ENCODE data around the gene S1PR1. TPM values are rescaled to one million over a fixed set of nuclear protein-coding genes. Genes with fewer than 3 reads are reported as not detected.
"Not testable (repeated sequence)": the region's sequence is repeated elsewhere in the genome, so short reads cannot be mapped to it uniquely, and the experiment has no call there.

The S1PR1 gene
- total RNA-seq (10 to 100 TPM; 31.6 to 41.8 TPM), polyA plus RNA-seq (ENCODE audit: insufficient read length in 2 of 2) (10 to 100 TPM; 58.8 to 75.7 TPM)
- long read RNA-seq, donor 1, transcript S1PR1-201 (2 exons, 2,909 nt), result major isoform, 47 of 49 reads
- long read RNA-seq, donor 1, partial matches to known transcripts, result 0 of 49 reads
- long read RNA-seq, donor 1, other reads (novel, unspliced or antisense), result 0 of 49 reads
- long read RNA-seq, donor 2, transcript S1PR1-201 (2 exons, 2,909 nt), result major isoform, 27 of 30 reads
- long read RNA-seq, donor 2, partial matches to known transcripts, result 0 of 30 reads
- long read RNA-seq, donor 2, other reads (novel, unspliced or antisense), result 0 of 30 reads
- long read RNA-seq, donor 3, transcript S1PR1-201 (2 exons, 2,909 nt), result major isoform, 21 of 41 reads
- long read RNA-seq, donor 3, partial matches to known transcripts, result 20 of 41 reads
- long read RNA-seq, donor 3, other reads (novel, unspliced or antisense), result 0 of 41 reads
- long read RNA-seq, donor 4, transcript S1PR1-201 (2 exons, 2,909 nt), result major isoform, 72 of 92 reads
- long read RNA-seq, donor 4, transcript S1PR1-203 (2 exons, 825 nt), result minor isoform, 9 of 92 reads
- long read RNA-seq, donor 4, partial matches to known transcripts, result 6 of 92 reads
- long read RNA-seq, donor 4, other reads (novel, unspliced or antisense), result 0 of 92 reads

- DNase-seq (ENCODE audit: low read depth in 4 of 6, low spot score in 6 of 6), result peak in 5 of 6 donors; percentile 36 to 83 (median 56)
- Histone ChIP-seq H3K4me3 (ENCODE audit: low read depth, low read length) (peak within 1 kb of the TSS; percentile 69), H3K9me3 (ENCODE audit: control insufficient read depth, insufficient read depth, low read length) (no peaks in the 10 kb centered on the region), H3K27ac (ENCODE audit: low read depth, low read length) (peak within 1 kb of the TSS; percentile 91), H3K4me1 (ENCODE audit: control insufficient read depth, insufficient read depth, low read length) (peaks cover 40% of the 10 kb centered on the region), H3K36me3 (ENCODE audit: control insufficient read depth, insufficient read depth, low read length) (peaks cover 9% of the 10 kb centered on the region), H3K27me3 (ENCODE audit: control insufficient read depth, insufficient read depth, low read length) (peaks cover 28% of the 10 kb centered on the region)
- WGBS (ENCODE audit: insufficient coverage), result 0% methylated on average over 37 of the region's 46 CpGs
These were observed at the start of gene S1PR1 for GRCh38 chr1:101236516-101237228. Gene S1PR1 (plus strand): TSS chr1:101237019. CDS start chr1:101238985, 1,966 bp downstream.

DNA sequence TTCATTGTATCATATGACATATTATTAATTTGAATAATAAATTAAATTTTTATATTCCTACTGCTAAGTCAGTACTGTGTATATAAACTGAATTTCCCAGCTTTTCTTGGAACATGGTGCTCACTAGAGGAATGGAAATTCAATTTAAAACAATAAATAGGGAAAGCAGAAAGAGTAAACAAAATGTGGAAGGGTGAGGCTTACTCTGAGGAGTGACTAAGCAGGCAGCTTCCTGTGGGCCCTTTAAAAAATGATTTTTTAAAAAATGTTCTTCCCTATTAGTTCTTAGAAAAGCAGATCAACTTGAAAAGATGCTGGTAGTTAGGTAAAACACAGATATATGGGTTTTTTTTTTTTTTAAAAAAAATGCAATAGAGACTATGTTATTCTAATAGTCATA, 49.5 kb upstream of the S1PR1 start:
- DNase-seq (ENCODE audit: low read depth in 4 of 6, low spot score in 6 of 6), result no peak
- Histone ChIP-seq H3K4me3 (ENCODE audit: low read depth, low read length) (no peak overlapping the region), H3K27ac (ENCODE audit: low read depth, low read length) (no peak overlapping the region), H3K36me3 (ENCODE audit: control insufficient read depth, insufficient read depth, low read length) (no peaks in the 10 kb centered on the region), H3K9me3 (ENCODE audit: control insufficient read depth, insufficient read depth, low read length) (no peaks in the 10 kb centered on the region), H3K27me3 (ENCODE audit: control insufficient read depth, insufficient read depth, low read length) (no peaks in the 10 kb centered on the region), H3K4me1 (ENCODE audit: control insufficient read depth, insufficient read depth, low read length) (no peaks in the 10 kb centered on the region)

DNA sequence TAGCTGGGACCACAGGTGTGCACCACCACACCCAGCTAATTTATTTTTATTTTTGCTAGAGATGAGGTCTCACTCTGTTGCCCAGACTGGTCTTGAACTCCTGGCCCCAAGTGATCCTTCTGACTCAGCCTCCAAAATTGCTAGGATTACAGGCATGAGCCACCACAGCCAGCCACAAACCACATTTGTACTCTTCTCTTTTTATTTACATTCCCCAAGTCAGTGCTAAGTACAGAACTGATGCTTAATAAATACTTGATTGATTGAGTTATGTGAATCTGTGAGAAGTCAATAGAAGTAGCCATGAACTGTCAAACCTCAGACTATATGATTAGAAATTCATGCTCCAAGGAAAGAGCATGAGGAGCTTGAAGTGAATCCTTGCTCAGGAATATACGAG, 48.5 kb upstream of the S1PR1 start:
- no peak for DNase-seq (ENCODE audit: low read depth in 4 of 6, low spot score in 6 of 6)
- Histone ChIP-seq H3K4me1 (ENCODE audit: control insufficient read depth, insufficient read depth, low read length) (no peaks in the 10 kb centered on the region), H3K27me3 (ENCODE audit: control insufficient read depth, insufficient read depth, low read length) (no peaks in the 10 kb centered on the region), H3K4me3 (ENCODE audit: low read depth, low read length) (no peak overlapping the region), H3K36me3 (ENCODE audit: control insufficient read depth, insufficient read depth, low read length) (no peaks in the 10 kb centered on the region), H3K27ac (ENCODE audit: low read depth, low read length) (no peak overlapping the region), H3K9me3 (ENCODE audit: control insufficient read depth, insufficient read depth, low read length) (no peaks in the 10 kb centered on the region)
- no CpG with 5 or more reads among the region's 1 CpG for WGBS (ENCODE audit: insufficient coverage)

DNA sequence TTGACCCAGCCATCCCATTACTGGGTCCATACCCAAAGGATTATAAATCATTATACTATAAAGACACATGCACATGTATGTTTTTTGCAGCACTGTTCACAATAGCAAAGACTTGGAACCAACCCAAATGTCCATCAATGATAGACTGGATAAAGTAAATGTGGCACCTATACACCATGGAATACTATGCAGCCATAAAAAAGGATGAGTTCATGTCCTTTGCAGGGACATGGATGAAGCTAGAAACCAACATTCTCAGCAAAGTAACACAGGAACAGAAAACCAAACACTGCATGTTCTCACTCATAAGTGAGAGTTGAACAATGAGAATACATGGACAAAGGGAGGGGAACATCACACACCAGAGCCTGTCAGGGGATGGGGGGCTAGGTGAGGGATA, 47.9 kb upstream of the S1PR1 start:
- not testable (repeated sequence) for H3K9me3 ChIP-seq (ENCODE audit: control insufficient read depth, insufficient read depth, low read length)

DNA sequence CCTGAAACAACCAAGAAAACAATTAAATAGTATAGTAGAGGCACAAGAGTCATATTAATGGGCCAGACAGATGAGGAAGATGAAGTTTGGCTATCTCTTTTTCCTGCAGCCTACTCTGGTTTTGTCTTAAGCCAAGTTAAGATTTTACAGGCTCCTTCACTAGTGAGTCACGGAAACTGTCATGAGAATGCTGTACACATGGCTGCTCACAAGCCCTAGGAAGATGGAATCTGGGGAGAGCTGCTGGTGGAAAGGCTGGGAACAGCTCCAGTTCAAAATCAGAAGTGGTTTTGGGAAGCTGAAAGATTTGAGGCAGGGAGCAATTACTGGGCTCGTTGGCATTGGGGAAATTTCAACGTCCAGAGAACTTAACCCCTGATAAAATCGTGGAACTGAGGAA, 46.4 kb upstream of the S1PR1 start:
- WGBS (ENCODE audit: insufficient coverage), result 83% methylated on average over 1 of the region's 4 CpGs
- Histone ChIP-seq H3K36me3 (ENCODE audit: control insufficient read depth, insufficient read depth, low read length) (no peaks in the 10 kb centered on the region), H3K4me3 (ENCODE audit: low read depth, low read length) (no peak overlapping the region), H3K27ac (ENCODE audit: low read depth, low read length) (no peak overlapping the region), H3K4me1 (ENCODE audit: control insufficient read depth, insufficient read depth, low read length) (no peaks in the 10 kb centered on the region), H3K27me3 (ENCODE audit: control insufficient read depth, insufficient read depth, low read length) (no peaks in the 10 kb centered on the region), H3K9me3 (ENCODE audit: control insufficient read depth, insufficient read depth, low read length) (no peaks in the 10 kb centered on the region)
- DNase-seq (ENCODE audit: low read depth in 4 of 6, low spot score in 6 of 6), result no peak

More for the DNA sequence above, 47.9 kb upstream of the S1PR1 start:
- not testable (repeated sequence) for H3K27ac ChIP-seq (ENCODE audit: low read depth, low read length); H3K36me3 ChIP-seq (ENCODE audit: control insufficient read depth, insufficient read depth, low read length); H3K4me3 ChIP-seq (ENCODE audit: low read depth, low read length); H3K27me3 ChIP-seq (ENCODE audit: control insufficient read depth, insufficient read depth, low read length); DNase-seq (ENCODE audit: low read depth in 4 of 6, low spot score in 6 of 6); H3K4me1 ChIP-seq (ENCODE audit: control insufficient read depth, insufficient read depth, low read length)

DNA sequence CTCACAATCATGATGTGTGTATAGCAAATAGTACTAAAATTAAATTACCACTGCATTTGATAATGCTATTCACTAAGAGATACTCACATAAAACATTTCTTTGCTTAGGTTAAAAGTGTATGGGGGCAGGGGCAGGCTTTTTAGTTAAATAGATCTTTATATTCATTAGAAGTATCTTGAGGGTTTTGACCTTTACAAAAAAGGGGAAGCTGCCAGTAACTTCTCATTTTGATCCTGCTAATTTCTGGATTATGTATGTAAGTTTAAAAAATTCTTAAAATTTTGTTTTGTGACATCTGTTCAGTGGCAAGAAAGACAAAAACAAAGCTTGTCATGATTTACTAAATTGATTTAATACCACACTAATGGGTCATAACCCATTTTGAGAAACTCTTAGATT, 45.8 kb upstream of the S1PR1 start:
- H3K27ac ChIP-seq (ENCODE audit: low read depth, low read length), result no peak overlapping the region
- H3K27me3 ChIP-seq (ENCODE audit: control insufficient read depth, insufficient read depth, low read length), result no peaks in the 10 kb centered on the region
- no peaks in the 10 kb centered on the region for H3K4me1 ChIP-seq (ENCODE audit: control insufficient read depth, insufficient read depth, low read length)
- no peaks in the 10 kb centered on the region for H3K36me3 ChIP-seq (ENCODE audit: control insufficient read depth, insufficient read depth, low read length)
- no peak for DNase-seq (ENCODE audit: low read depth in 4 of 6, low spot score in 6 of 6)
- H3K4me3 ChIP-seq (ENCODE audit: low read depth, low read length), result no peak overlapping the region
- no peaks in the 10 kb centered on the region for H3K9me3 ChIP-seq (ENCODE audit: control insufficient read depth, insufficient read depth, low read length)

GRCh38 chr1:101193733-101194169, 43.1 kb upstream of the S1PR1 start:
- WGBS (ENCODE audit: insufficient coverage), result 87% methylated on average over 4 of the region's 4 CpGs

DNA sequence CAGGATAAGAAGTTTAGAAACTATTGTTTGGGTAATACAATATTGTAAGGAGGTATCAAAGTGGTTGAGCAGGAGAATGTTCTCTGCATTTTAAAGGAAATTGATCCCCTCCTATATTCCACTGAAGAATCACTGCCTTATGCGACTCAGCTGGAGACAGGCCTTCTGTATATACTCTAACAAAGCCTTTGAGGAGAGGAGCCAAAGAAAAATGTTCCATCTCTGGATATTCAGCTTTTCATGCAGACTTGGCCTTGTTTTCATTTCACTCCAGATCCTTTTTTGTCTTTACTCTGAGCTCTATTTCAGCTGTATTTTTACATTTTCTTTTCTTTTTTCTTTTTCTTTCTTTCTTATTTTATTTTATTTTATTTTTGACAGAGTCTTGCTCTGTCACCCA, 42.1 kb upstream of the S1PR1 start:
- no peaks in the 10 kb centered on the region for H3K27me3 ChIP-seq (ENCODE audit: control insufficient read depth, insufficient read depth, low read length)
- H3K4me1 ChIP-seq (ENCODE audit: control insufficient read depth, insufficient read depth, low read length), result no peaks in the 10 kb centered on the region
- H3K36me3 ChIP-seq (ENCODE audit: control insufficient read depth, insufficient read depth, low read length), result no peaks in the 10 kb centered on the region
- H3K27ac ChIP-seq (ENCODE audit: low read depth, low read length), result no peak overlapping the region
- H3K9me3 ChIP-seq (ENCODE audit: control insufficient read depth, insufficient read depth, low read length), result no peaks in the 10 kb centered on the region
- 100% methylated on average over 1 of the region's 1 CpG for WGBS (ENCODE audit: insufficient coverage)
- H3K4me3 ChIP-seq (ENCODE audit: low read depth, low read length), result no peak overlapping the region
- DNase-seq (ENCODE audit: low read depth in 4 of 6, low spot score in 6 of 6), result no peak

More at GRCh38 chr1:101193733-101194169, 43.1 kb upstream of the S1PR1 start:
- Histone ChIP-seq H3K27me3 (ENCODE audit: control insufficient read depth, insufficient read depth, low read length) (no peaks in the 10 kb centered on the region), H3K4me3 (ENCODE audit: low read depth, low read length) (no peak overlapping the region), H3K9me3 (ENCODE audit: control insufficient read depth, insufficient read depth, low read length) (no peaks in the 10 kb centered on the region), H3K4me1 (ENCODE audit: control insufficient read depth, insufficient read depth, low read length) (no peaks in the 10 kb centered on the region), H3K27ac (ENCODE audit: low read depth, low read length) (no peak overlapping the region), H3K36me3 (ENCODE audit: control insufficient read depth, insufficient read depth, low read length) (no peaks in the 10 kb centered on the region)
- no peak for DNase-seq (ENCODE audit: low read depth in 4 of 6, low spot score in 6 of 6)

GRCh38 chr1:101196668-101197067, 40.2 kb upstream of the S1PR1 start:
- no peak overlapping the region for H3K4me3 ChIP-seq (ENCODE audit: low read depth, low read length)
- no peaks in the 10 kb centered on the region for H3K27me3 ChIP-seq (ENCODE audit: control insufficient read depth, insufficient read depth, low read length)
- no CpG with 5 or more reads among the region's 2 CpGs for WGBS (ENCODE audit: insufficient coverage)
- no peak overlapping the region for H3K27ac ChIP-seq (ENCODE audit: low read depth, low read length)
- H3K4me1 ChIP-seq (ENCODE audit: control insufficient read depth, insufficient read depth, low read length), result no peaks in the 10 kb centered on the region
- no peak for DNase-seq (ENCODE audit: low read depth in 4 of 6, low spot score in 6 of 6)
- H3K9me3 ChIP-seq (ENCODE audit: control insufficient read depth, insufficient read depth, low read length), result no peaks in the 10 kb centered on the region
- H3K36me3 ChIP-seq (ENCODE audit: control insufficient read depth, insufficient read depth, low read length), result no peaks in the 10 kb centered on the region
